ENCODE data around the gene C15orf62.

The C15orf62 gene

GRCh38 chr15:40807888-40808461 lies 38.2 kb downstream of the C15orf62 start (continued):
- TF ChIP-seq AEBP2 (tag by site-specific recombination; IDR thresholded peaks at IDR 0.05; ENCODE audit: borderline replicate concordance) (no peak), MEIS1 (CRISPR knock-in tag; IDR thresholded peaks at IDR 0.05; ENCODE audit: borderline replicate concordance) (no peak), SP2 (tag by site-specific recombination; IDR thresholded peaks at IDR 0.05) (no peak)

- POLR2A ChIA-PET = no interaction called here
- H3K36me3 ChIP-seq (ENCODE audit: control insufficient read depth in 2 of 2, insufficient read depth in 1 of 2, low read length in 2 of 2) = peaks cover 0 to 37% of the 10 kb centered on the region in 2 experiments; a peak in 2 of 3 replicates
- no peaks in the 10 kb centered on the region for H3K4me1 ChIP-seq (ENCODE audit: control insufficient read depth, insufficient read depth, low read length)
- CTCF ChIA-PET = no interaction called here
- no peaks in the 10 kb centered on the region for H3K9me3 ChIP-seq (ENCODE audit: control insufficient read depth, insufficient read depth, low read depth, low read length)
- no peak overlapping the region for H3K27ac ChIP-seq (ENCODE audit: extremely low read depth, low read depth, low read length)
- no peak overlapping the region for H3K4me3 ChIP-seq (ENCODE audit: low read depth, low read length)
- TF ChIP-seq MYNN (tag by site-specific recombination; IDR thresholded peaks at IDR 0.05; ENCODE audit: borderline replicate concordance) (no peak), PRDM4 (tag by site-specific recombination; IDR thresholded peaks at IDR 0.05) (no peak), ZNF248 (tag by site-specific recombination; IDR thresholded peaks at IDR 0.05) (no peak), ZNF214 (tag by site-specific recombination; IDR thresholded peaks at IDR 0.05; ENCODE audit: borderline replicate concordance) (no peak), ZNF792 (tag by site-specific recombination; IDR thresholded peaks at IDR 0.05) (no peak), TRIM28 (IDR thresholded peaks at IDR 0.05; ENCODE audit: borderline replicate concordance, low read length) (no peak), ZNF629 (tag by site-specific recombination; IDR thresholded peaks at IDR 0.05) (no peak), ZNF423 (tag by site-specific recombination; IDR thresholded peaks at IDR 0.05) (no peak), KLF1 (tag by site-specific recombination; IDR thresholded peaks at IDR 0.05) (no peak), ZNF529 (tag by site-specific recombination; IDR thresholded peaks at IDR 0.05; ENCODE audit: insufficient replicate concordance) (no peak), ZNF521 (tag by site-specific recombination; IDR thresholded peaks at IDR 0.05) (no peak), ZBTB26 (tag by site-specific recombination; optimal IDR thresholded peaks at IDR 0.05) (no peak), ZNF155 (tag by site-specific recombination; IDR thresholded peaks at IDR 0.05) (no peak), ZNF658 (tag by site-specific recombination; IDR thresholded peaks at IDR 0.05) (no peak), SP3 (tag by site-specific recombination; IDR thresholded peaks at IDR 0.05) (no peak), TSHZ1 (tag by site-specific recombination; IDR thresholded peaks at IDR 0.05; ENCODE audit: borderline replicate concordance) (no peak), ZNF621 (tag by site-specific recombination; IDR thresholded peaks at IDR 0.05) (no peak)
- TF ChIP-seq, protein P1, sequence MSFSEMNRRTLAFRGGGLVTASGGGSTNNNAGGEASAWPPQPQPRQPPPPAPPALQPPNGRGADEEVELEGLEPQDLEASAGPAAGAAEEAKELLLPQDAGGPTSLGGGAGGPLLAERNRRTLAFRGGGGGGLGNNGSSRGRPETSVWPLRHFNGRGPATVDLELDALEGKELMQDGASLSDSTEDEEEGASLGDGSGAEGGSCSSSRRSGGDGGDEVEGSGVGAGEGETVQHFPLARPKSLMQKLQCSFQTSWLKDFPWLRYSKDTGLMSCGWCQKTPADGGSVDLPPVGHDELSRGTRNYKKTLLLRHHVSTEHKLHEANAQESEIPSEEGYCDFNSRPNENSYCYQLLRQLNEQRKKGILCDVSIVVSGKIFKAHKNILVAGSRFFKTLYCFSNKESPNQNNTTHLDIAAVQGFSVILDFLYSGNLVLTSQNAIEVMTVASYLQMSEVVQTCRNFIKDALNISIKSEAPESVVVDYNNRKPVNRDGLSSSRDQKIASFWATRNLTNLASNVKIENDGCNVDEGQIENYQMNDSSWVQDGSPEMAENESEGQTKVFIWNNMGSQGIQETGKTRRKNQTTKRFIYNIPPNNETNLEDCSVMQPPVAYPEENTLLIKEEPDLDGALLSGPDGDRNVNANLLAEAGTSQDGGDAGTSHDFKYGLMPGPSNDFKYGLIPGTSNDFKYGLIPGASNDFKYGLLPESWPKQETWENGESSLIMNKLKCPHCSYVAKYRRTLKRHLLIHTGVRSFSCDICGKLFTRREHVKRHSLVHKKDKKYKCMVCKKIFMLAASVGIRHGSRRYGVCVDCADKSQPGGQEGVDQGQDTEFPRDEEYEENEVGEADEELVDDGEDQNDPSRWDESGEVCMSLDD (tag by site-specific recombination; IDR thresholded peaks at IDR 0.05) = no peak
- TF ChIP-seq, protein P2, sequence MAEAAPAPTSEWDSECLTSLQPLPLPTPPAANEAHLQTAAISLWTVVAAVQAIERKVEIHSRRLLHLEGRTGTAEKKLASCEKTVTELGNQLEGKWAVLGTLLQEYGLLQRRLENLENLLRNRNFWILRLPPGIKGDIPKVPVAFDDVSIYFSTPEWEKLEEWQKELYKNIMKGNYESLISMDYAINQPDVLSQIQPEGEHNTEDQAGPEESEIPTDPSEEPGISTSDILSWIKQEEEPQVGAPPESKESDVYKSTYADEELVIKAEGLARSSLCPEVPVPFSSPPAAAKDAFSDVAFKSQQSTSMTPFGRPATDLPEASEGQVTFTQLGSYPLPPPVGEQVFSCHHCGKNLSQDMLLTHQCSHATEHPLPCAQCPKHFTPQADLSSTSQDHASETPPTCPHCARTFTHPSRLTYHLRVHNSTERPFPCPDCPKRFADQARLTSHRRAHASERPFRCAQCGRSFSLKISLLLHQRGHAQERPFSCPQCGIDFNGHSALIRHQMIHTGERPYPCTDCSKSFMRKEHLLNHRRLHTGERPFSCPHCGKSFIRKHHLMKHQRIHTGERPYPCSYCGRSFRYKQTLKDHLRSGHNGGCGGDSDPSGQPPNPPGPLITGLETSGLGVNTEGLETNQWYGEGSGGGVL (tag by site-specific recombination; IDR thresholded peaks at IDR 0.05) = no peak
These were observed 39.2 kb downstream of the C15orf62 start for GRCh38 chr15:40808861-40809450.

Data from HEK293 (cell line).